ENCODE data around the gene NCKIPSD. TPM values are rescaled to one million over a fixed set of nuclear protein-coding genes. Genes with fewer than 3 reads are reported as not detected.

Gene NCKIPSD
- total RNA-seq, 1 donor from 2014 or later = 13.6 TPM

- intact Hi-C loops (cut with micrococcal nuclease) = no loop called here
- DNase-seq (no peak), ATAC-seq (no peak)
Measured at GRCh38 chr3:48681974-48682610, 3.6 kb downstream of the NCKIPSD start.

GRCh38 chr3:48681541-48681880 is 4.2 kb downstream of the NCKIPSD start:
- no peak for ATAC-seq
- DNase-seq = no peak
- intact Hi-C loops (cut with micrococcal nuclease) = no loop called here

- intact Hi-C loops (cut with micrococcal nuclease) = no loop called here
- DNase-seq (no peak), ATAC-seq (no peak)
Measured at GRCh38 chr3:48680811-48681540, 4.7 kb downstream of the NCKIPSD start.

- ATAC-seq (no peak), DNase-seq (no peak)
- intact Hi-C loops (cut with micrococcal nuclease) = no loop called here
Measured at GRCh38 chr3:48679411-48680391, 6.0 kb downstream of the NCKIPSD start.

GRCh38 chr3:48678566-48679380 is 6.9 kb downstream of the NCKIPSD start:
- no peak for DNase-seq
- intact Hi-C loops (cut with micrococcal nuclease) = no loop called here
- no peak for ATAC-seq

GRCh38 chr3:48678056-48678455 is 7.7 kb downstream of the NCKIPSD start:
- DNase-seq (no peak), ATAC-seq (no peak)
- intact Hi-C loops (cut with micrococcal nuclease) = no loop called here

GRCh38 chr3:48674505-48674904 is 11.2 kb downstream of the NCKIPSD start:
- DNase-seq (no peak), ATAC-seq (no peak)
- intact Hi-C loops (cut with micrococcal nuclease) = no loop called here

- intact Hi-C loops (cut with micrococcal nuclease) = no loop called here
- ATAC-seq (no peak), DNase-seq (no peak)
Measured at GRCh38 chr3:48672522-48672921, 13.2 kb downstream of the NCKIPSD start.

- ATAC-seq (no peak), DNase-seq (no peak)
- intact Hi-C loops (cut with micrococcal nuclease) = no loop called here
Measured at GRCh38 chr3:48664929-48665328, 20.8 kb downstream of the NCKIPSD start.

- intact Hi-C loops (cut with micrococcal nuclease) = no loop called here
- ATAC-seq = no peak
Measured at GRCh38 chr3:48664313-48664644, 21.4 kb downstream of the NCKIPSD start.

GRCh38 chr3:48663489-48664312 is 22.0 kb downstream of the NCKIPSD start:
- ATAC-seq (peak; percentile 85), DNase-seq (peak; percentile 90)
- intact Hi-C loops (cut with micrococcal nuclease) = no loop called here

More at GRCh38 chr3:48664313-48664644, 21.4 kb downstream of the NCKIPSD start:
- DNase-seq = no peak

- peak; percentile 56 for DNase-seq
- ATAC-seq = peak; percentile 36
- intact Hi-C loops (cut with micrococcal nuclease) = no loop called here
Measured at GRCh38 chr3:48662753-48663488, 22.8 kb downstream of the NCKIPSD start, which contains the start of gene CELSR3. Gene CELSR3, minus strand, starts transcription at chr3:48662886. Its CDS starts 252 bp downstream, at chr3:48662634.

- intact Hi-C loops (cut with micrococcal nuclease) = no loop called here
- ATAC-seq (no peak), DNase-seq (no peak)
Measured at GRCh38 chr3:48662145-48662752, 23.5 kb downstream of the NCKIPSD start.

- intact Hi-C loops (cut with micrococcal nuclease) = no loop called here
- ATAC-seq (peak; percentile 52), DNase-seq (peak; percentile 80)
Measured at GRCh38 chr3:48661501-48662144, 24.1 kb downstream of the NCKIPSD start.

- ATAC-seq = no peak
- intact Hi-C loops (cut with micrococcal nuclease) = no loop called here
Measured at GRCh38 chr3:48660800-48661400, 24.8 kb downstream of the NCKIPSD start.

GRCh38 chr3:48656841-48657281 is 28.9 kb downstream of the NCKIPSD start:
- no peak for DNase-seq
- intact Hi-C loops (cut with micrococcal nuclease) = no loop called here
- no peak for ATAC-seq

More at GRCh38 chr3:48660800-48661400, 24.8 kb downstream of the NCKIPSD start:
- no peak for DNase-seq

Data from left ventricle myocardium superior (tissue), 1 donor.